NCI-H2029 treated with DMSO at 0.1 percent for 48 hours (cell line): ENCODE data around the gene IFITM2.
"Not testable (repeated sequence)": the region's sequence is repeated elsewhere in the genome, so short reads cannot be mapped to it uniquely, and the experiment has no call there.

Experiments
- DNase-seq: peaks from one replicate; lab custom pipeline; 2025; lab: John Stamatoyannopoulos, UW

The IFITM2 gene

DNA sequence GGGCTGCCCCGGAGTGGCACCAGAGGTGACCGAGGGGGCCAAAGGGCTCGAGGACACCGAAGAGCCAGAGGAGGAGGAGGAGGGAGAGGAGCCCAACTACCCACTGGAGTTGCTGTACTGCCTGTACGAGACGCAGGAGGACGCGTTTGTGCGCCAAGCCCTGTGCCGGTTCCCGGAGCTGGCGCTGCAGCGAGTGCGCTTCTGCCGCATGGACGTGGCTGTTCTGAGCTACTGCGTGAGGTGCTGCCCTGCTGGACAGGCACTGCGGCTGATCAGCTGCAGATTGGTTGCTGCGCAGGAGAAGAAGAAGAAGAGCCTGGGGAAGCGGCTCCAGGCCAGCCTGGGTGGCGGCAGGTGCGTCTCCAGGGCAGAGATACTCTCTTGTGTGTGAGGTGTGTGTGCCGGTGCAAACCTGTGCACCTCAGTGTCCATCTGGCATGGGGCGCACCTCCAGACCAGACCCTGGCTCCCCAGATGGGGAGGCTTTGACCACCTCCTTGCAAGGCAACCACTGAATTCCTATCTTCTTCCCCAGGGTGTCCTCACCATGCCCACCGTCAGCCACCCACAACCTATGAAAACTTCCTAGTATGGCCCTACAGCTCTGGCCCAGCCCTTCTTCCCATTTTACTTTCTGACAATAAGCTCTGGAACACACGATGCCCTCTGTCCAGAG lies 26.0 kb upstream of the IFITM2 start:
- no peak for DNase-seq

DNA sequence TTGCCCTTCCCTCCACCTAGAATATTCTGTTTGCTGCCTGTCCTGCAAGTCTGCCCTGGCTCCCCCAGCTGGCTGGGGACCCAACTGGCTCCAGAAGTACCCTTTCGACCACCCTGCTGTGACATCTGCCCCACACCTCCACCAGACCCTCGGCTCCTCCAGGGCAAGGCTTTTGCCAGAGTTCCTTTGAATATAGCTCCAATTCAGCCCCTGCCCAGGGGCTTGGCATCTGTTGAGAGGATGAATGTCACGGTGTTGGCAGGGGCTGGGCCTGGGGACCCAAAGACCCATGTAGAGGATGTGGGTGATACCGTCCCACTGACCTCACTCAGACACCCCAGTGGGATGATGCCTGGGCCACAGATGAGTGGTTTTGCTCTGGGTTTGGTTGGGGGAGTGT lies 25.4 kb upstream of the IFITM2 start:
- DNase-seq = no peak

DNA sequence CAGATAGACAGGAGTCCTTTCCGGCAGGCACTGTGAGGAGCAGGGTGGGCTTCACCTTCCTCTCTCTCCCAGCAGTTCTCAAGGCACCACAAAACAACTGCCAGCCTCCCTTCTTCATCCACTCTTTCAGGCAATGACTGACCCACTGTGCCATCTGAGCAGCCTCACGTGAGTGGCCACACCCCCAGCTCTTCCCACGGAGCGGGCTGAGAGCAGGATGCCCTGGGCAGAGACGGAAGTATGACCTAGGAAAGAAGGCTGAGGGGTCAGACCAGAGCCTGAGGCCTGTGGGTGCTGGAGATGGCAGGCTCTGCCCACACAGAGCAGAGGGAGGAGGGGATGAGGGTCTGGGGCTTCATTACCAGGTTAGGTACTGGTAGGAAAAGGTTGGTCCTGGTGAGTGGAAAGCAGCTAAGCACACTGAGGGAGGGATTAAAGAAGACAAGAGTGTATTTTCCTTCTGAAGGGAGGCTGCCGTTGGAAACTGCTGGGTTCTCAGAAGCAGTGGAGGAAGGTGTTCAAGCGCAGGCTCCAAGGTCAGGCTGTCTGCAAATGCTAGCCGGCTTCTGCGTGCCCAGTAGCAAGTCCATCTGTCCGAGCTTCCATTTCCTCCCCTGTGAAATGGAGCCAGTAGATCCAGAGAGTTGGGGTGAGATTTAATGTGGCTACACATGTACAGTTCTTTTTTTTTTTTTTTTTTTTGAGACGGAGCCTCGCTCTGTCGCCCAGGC lies 24.8 kb upstream of the IFITM2 start:
- DNase-seq = no peak

DNA sequence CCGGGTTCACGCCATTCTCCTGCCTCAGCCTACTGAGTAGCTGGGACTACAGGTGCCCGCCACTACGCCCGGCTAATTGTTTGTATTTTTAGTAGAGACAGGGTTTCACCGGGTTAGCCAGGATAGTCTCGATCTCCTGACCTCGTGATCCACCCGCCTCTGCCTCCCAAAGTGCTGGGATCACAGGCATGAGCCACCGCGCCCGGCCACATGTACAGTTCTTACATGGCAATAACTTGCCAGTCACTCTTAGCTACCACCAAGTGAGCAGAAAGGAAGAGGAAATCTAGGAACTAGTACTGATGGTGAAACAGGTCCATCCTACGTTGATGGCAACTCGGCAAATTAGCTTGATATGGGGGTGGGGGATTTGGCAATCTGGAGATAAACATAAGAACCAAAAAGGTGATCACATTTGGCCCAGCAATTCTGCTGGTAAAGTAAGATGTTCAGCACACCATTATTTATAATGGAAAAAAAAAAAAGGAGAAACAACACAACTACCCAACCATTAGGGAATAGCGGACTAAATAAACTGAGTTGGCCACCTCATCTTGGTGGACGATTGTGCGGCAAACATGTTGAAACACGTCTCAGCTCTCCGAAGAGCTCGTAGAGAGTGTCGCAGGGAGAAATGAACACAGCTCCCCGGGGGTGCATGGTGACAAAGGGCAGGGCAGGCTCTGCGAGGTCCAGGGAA lies 24.1 kb upstream of the IFITM2 start:
- DNase-seq = no peak

DNA sequence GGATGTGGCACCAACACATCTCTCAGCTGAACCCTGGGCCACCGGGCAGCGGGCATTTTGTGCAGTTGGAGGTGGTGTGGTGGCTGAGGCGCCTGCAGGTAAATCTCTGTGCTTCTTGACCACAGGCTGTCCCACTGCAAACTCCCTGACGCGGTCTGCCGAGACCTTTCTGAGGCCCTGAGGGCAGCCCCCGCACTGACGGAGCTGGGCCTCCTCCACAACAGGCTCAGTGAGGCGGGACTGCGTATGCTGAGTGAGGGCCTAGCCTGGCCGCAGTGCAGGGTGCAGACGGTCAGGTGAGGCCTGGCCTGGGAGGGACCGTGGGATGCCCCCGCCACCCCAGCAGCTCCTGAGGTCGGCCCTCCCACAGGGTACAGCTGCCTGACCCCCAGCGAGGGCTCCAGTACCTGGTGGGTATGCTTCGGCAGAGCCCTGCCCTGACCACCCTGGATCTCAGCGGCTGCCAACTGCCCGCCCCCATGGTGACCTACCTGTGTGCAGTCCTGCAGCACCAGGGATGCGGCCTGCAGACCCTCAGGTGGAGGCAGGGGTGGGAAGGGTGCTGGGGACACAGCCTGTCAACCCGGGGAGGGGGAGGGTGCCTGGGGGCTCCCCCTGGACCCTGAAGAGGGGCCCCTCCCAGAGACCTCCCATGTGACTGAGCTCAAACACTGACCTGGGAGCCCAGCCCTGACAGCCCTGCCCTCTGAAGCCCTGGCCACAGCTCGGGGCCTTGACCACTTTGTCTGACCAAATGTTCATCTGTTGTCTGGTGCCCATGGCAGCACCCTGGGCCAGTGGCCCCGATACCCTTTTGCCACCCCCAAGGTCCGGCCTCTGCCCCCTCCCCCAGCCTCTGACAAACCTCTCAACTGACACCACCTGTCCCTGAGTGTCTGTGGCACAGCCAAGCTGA lies 23.3 kb upstream of the IFITM2 start:
- DNase-seq = no peak

DNA sequence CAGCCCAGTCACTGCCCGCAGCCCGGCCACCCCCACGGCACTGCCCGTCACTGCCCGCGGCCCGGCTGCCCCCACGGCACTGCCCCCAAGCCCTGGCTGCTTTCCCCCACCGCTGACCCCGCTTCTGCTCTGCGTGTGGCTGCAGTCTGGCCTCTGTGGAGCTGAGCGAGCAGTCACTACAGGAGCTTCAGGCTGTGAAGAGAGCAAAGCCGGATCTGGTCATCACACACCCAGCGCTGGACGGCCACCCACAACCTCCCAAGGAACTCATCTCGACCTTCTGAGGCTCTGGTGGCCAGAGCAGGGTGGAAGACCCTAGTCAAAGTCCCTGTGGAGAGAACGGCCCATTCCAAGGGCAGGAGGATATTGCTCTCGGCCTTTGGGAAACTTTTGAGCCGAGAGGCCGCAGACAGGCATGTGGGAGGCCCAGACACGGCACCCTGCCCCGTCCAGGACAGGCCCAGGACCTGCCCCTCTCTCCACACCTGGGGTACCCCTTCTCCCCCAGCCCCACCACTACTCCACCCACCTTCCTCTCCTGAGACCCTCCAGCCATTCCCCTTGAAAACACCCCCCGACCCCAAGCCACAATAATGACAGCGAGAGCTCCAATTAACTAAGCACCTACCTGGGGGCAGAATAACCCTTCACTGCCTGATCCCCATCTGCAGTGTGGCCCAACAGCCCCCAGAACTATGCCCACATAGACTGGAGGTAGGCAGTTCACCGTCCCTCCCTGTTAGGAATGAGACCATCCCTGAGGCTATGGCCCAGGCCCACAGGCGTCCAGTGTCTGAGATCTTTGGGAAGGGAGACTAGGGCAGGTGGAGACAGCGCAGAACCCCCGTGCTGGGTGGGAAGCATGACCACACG lies 22.4 kb upstream of the IFITM2 start:
- no peak for DNase-seq

DNA sequence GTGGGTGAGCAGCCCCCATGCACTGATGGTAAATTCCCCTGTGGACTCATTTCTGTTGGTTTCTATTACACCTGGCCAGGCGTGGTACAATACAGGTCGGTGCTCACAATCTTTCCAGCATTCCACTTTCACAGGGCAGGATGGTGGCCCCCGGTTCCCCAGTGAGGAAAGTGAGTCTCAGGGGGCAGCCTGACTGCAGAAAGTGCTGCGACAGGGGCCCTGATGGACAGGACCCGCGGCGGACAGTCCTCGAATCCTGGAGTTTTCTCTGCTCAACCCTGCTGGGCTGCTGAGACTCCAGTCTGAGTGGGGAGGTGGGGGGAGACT lies 21.8 kb upstream of the IFITM2 start:
- DNase-seq = no peak

DNA sequence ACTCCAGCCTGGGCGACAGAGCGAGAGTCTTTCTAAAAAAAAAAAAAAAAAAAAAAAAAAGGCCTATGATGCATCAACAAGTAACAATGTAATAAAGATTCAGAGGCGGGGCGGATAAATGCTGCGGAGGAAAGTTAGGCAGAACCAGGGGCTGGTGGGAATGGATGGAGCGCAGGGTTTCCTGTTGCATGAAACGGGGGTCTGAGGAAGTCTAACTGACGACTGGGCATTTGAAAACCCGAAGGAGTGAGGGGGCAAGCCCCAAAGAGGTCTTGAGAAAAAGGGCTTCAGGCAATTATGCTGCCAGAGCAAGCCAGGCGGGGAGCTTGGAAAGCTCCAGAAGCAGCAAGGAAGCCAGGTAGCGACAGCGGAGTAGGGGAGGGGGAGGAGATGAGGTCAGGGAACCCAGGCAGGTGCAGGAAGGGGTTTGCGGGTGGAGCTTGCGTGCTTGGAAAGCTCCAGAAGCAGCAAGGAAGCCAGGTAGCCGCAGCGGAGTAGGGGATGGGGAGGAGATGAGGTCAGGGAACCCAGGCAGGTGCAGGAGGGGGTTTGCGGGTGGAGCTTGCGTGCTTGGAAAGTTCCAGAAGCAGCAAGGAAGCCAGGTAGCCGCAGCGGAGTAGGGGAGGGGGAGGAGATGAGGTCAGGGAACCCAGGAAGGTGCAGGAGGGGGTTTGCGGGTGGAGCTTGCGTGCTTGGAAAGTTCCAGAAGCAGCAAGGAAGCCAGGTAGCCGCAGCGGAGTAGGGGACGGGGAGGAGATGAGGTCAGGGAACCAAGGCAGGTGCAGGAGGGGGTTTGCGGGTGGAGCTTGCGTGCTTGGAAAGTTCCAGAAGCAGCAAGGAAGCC lies 20.4 kb upstream of the IFITM2 start:
- DNase-seq = not testable (repeated sequence)

DNA sequence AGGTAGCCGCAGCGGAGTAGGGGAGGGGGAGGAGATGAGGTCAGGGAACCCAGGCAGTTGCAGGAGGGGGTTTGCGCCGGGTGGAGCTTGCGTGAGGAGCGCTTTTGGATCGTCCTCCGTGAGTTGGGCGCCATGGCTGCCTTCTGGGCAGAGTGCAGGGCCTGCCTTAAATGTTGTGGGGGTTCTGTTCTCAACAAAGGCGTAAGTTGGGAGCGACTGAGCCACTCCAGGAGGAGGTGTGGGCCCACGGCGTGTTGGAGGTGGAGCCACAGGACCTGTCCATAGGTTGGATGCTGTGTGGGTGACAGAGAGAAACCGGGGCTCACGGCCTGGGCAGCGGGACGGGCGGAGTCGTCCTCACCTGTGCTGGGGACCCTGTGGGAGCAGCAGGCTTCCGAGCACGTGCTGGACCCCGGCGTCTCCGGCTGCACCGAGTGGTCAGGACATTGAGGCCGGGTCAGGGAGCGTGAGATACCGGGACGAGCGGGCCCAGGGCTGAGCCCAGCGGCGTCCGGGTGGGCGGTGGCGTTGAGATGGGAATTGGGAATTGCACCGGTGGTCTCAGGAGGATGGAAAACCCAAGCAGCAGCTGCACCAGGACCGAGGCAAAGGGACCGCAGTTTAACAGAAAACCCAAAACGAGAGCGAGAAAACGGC lies 19.7 kb upstream of the IFITM2 start:
- no peak for DNase-seq

DNA sequence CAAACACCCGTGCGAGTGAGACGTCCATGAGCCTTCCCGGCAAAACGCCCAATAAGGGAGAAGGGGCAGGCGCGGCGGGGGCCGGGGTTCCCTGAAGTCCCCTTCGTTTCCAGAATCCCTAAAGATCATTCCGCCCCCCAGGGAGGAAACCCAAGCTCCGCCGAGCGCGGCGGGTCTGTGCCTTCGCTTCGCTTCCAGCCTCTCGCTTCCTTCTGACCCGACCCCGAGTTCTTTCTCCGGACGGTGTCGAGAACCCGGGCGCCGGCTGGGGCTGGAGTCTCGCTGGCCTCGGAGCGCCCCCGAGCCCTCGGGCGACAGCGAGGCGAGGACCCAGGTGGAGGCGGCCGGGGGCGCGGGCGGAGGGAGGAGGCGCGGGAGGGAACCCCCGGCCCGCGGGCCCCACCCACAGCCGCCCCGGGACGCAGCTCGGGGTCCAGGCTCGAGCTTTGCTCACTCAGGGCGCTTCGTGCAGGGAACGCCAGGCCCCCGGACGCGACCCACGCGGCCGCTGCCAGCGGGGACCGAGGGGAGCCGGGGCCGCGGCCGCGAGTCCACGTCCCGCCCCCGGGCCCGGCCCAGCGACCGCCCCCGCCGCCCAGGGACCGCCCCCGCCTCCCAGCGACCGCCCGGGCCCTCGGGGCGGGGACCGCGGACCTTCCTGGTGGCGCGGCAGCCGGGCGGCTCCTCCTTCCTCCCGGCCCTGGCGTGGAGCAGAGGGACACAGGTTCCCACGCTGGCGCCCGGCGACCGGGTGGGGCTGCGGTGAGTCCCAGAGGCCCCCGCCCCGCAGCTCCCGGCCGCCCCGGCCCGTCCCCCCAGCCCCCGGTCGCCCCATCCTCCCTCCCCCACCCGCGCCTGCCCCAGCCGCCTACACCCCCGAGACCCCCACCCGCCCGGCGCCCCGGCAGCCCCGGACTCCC lies 18.9 kb upstream of the IFITM2 start, which contains the start of gene PGGHG:
Gene PGGHG (plus strand): TSS at position 649 of the 920 bp plus-strand sequence. CDS start 691 bp downstream, outside the sequence.
- DNase-seq = no peak

DNA sequence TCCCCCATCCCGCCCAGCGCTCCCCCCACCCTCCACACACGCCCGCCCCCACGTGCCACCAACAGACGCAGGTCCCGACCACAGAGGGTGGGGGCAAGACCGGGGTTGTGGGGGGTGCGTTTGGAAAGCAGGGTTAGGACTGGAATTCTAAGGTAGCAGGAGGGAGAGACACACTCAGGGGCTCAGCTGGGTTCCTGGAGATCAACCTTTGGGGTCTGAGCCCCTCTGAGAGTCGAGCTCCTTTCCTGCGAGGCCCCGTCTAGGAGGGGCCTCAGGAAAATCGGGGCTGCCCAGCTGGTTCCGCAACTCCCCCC lies 18.3 kb upstream of the IFITM2 start:
- no peak for DNase-seq

DNA sequence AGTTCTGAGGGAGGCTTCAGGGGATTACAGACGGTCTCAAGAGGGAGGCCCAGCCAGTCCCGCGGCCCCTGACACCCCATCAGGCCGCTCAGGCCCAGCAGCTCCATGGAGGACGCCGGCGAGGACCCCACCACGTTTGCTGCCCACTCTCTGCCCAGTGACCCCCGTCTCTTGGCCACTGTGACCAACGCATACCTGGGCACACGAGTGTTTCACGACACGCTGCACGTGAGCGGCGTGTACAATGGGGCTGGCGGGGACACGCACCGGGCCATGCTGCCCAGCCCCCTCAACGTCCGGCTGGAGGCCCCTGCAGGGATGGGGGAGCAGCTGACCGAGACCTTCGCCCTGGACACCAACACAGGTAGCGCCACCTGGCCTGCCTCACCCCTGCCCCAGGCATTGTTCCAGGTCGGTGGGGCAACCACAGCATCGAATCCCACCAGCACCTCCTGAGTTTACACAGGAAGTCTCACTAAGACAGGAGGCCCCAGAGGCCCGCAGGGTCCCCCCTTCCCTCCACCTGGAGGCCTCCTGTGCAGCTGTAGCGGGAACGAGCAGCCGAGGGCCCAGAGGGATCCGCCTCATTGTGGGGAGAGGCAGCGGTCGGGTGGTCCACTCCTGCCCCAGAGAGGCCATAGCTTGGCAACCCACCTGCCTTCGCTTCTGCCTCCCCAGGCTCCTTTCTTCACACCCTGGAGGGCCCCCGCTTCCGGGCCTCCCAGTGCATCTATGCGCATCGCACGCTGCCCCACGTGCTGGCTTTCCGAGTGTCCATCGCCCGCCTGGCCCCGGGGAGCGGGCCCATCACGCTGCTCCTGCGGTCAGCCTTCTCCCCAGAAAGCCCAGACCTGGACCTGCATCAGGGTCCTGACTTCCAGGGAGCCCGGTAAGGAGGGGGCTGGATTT lies 17.6 kb upstream of the IFITM2 start:
- DNase-seq = no peak

DNA sequence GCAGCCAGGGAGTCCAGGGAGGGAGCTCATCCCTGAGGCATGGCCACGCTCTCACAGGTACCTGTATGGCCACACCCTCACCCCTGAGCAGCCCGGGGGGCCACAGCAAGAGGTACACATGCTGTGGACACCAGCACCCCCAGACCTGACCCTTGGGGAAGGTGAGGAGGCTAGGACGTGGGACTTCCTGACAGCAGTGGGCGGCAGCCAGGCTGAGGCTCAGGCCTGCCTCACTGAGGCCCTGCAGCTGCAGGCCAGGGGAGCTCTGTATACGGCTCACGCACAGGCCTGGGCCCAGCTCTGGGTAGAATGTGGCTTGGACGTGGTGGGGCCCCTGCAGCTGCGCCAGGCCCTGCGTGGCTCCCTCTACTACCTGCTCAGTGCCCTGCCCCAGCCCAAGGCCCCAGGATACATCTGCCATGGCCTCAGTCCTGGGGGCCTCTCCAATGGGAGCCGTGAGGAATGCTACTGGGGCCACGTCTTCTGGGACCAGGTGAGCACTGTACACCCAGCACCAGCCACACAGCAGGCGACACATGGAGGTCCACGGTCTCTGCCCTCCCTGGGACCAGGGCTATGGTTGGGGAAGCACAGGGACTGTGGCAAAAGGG lies 16.9 kb upstream of the IFITM2 start:
- DNase-seq = no peak

DNA sequence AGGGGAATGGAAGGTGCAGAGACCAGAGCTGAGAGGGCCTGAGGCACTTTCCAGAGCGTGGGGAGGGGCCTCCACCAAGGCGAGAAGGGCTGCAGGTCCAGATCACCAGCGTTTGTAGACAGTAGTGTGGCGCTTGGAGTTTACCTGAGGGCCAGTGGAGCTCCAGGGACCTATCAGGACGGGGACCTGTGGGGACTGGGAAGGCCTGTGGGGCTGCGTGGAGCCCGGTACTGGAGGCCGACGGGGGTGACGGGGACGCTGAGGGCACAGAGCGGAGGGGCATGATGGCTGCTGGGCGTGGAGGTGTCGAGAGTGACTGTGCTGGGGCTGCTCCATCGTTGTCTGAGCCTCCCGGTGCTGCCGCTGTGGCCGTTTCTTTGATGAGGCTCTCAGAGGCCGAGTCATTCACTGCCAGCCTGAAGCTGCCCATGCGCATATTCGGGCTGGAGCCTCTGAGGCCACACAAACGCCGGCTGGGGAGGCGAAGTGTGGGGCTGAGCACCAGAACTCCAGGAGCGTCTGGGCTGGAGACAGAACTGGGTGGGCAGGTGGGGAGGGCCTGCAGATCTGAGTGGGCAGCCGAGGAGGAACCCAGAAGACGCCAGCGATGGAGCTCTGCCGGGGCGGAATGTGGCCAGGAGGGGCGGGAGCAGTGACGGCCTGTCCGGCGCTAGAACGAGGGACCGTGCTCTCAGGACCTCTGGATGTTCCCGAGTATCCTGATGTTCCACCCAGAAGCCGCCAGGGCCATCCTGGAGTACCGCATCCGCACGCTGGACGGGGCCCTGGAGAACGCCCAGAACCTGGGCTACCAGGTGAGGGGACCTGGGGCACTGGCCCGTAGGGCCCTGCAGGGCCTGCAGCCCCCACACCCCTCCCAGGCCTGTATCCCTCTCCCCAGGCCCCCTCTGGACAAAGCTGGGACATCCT lies 16.1 kb upstream of the IFITM2 start:
- DNase-seq = no peak

DNA sequence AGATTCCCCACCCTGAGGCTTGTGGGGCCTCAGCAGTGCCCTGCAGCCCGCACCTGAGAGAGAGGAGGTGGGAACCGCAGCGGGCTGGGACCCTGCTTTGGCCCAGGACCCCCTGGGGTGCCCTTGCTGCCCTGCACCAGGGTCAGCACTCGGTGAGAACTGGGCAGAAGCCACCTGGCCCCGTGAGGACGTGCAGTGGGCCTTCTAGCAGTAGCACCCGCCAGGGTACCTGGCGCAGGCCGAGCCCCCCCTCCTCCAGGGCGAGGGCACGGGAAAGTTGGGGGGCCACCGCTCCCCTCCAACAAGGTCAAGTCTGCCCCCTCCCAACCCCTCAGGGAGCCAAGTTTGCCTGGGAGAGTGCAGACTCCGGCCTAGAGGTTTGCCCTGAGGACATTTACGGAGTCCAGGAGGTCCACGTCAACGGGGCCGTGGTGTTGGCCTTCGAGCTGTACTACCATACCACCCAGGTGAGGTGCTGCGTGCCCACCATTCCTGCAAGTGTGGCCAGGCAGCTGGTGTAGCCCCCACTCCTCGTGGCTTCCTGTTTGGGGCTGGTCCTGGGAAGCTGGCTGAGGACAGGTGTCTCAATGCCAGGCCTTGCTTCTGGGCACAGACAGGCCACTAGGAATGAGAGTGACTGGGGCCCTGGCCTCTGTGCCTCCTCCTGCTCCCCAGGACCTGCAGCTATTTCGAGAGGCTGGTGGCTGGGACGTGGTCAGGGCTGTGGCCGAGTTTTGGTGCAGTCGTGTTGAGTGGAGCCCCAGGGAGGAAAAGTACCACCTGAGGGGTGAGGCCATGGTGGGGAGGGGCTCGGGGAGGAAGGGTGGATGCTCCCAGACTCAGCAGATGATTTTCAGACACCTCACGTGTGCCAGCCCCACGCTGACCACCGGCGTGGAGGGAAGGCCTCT lies 15.2 kb upstream of the IFITM2 start:
- DNase-seq = no peak
